Fibroblast of lung (primary cell): Measurements from ENCODE around the gene LMO3. TPM values are rescaled to one million over a fixed set of nuclear protein-coding genes. Genes with fewer than 3 reads are reported as not detected.
A peak's percentile ranks its signal among the peaks of the same experiment; 100 is the strongest.

Experiments
- DNase-seq, 2 donors: peaks; one replicate each; pipeline versions ENCODE4 v3.0.0 to v3.0.0-alpha.2; 2010; ENCODE audit warnings: low read depth in 2 of 2
- H2AFZ ChIP-seq: 2 replicates; pipeline ENCODE4 v1.5.1; 2012; ENCODE audit warnings: low read length, control low read depth, inconsistent platforms
- H3K27ac ChIP-seq: 2 replicates; pipeline ENCODE4 v1.5.1; 2011; ENCODE audit warnings: low read length, control low read depth; ENCODE audit not compliant: insufficient read depth
- H3K27me3 ChIP-seq: 2 replicates; pipeline ENCODE4 v1.5.1; 2011; ENCODE audit warnings: mild to moderate bottlenecking, low read length; ENCODE audit not compliant: control insufficient read depth, insufficient read depth
- H3K36me3 ChIP-seq: 2 replicates; pipeline ENCODE4 v1.5.1; 2011; ENCODE audit warnings: low read length; ENCODE audit not compliant: control insufficient read depth, insufficient read depth
- H3K4me1 ChIP-seq: 2 replicates; pipeline ENCODE4 v1.5.1; 2011; ENCODE audit warnings: low read length; ENCODE audit not compliant: control insufficient read depth, insufficient read depth; ENCODE audit errors: extremely low read depth
- H3K4me2 ChIP-seq: 2 replicates; pipeline ENCODE4 v1.5.1; 2011; ENCODE audit warnings: low read length, control low read depth; ENCODE audit not compliant: insufficient read depth; ENCODE audit errors: extremely low read depth
- H3K4me3 ChIP-seq, 4 experiments: fragments of 200-600 bp in 1 of 4; sonication (generic) in 1 of 4; replicated peaks in 1 of 4; 2 replicates each; pipeline ENCODE4 v1.5.1; 2011 to 2016; ENCODE audit warnings: low read length in 4 of 4, low read depth in 3 of 4, mild to moderate bottlenecking in 3 of 4, control low read depth in 2 of 4, inconsistent platforms in 1 of 4, mixed read lengths in 1 of 4; ENCODE audit not compliant: insufficient read depth in 1 of 4; ENCODE audit errors: control extremely low read depth in 1 of 4
- H3K79me2 ChIP-seq: 2 replicates; pipeline ENCODE4 v1.5.1; 2012; ENCODE audit warnings: mild to moderate bottlenecking, low read length, inconsistent platforms; ENCODE audit not compliant: control insufficient read depth, insufficient read depth
- H3K9ac ChIP-seq: 2 replicates; pipeline ENCODE4 v1.5.1; 2011; ENCODE audit warnings: mild to moderate bottlenecking, low read length, control low read depth; ENCODE audit not compliant: insufficient read depth
- H3K9me3 ChIP-seq: 2 replicates; pipeline ENCODE4 v1.5.1; 2012; ENCODE audit warnings: low read depth, low read length; ENCODE audit not compliant: control insufficient read depth, insufficient read depth
- H4K20me1 ChIP-seq: 2 replicates; pipeline ENCODE4 v1.5.1; 2011; ENCODE audit warnings: low read length; ENCODE audit not compliant: control insufficient read depth, insufficient read depth; ENCODE audit errors: extremely low read depth
- CTCF ChIP-seq, 2 donors: IDR thresholded peaks in 1 of 2; conservative IDR thresholded peaks in 1 of 2; 1 replicate in 1 of 2; 2 replicates in 1 of 2; pipeline ENCODE4 v1.5.1; 2011 to 2012; ENCODE audit warnings: low read length in 2 of 2, control low read depth in 1 of 2, inconsistent platforms in 1 of 2, low read depth in 1 of 2, mild to moderate bottlenecking in 1 of 2
- EZH2 ChIP-seq: IDR thresholded peaks from 2 replicates; pipeline ENCODE4 v1.5.1; 2012; ENCODE audit warnings: low read length, control low read depth, mild to moderate bottlenecking; ENCODE audit errors: missing control alignments
- polyA plus RNA-seq, 2 donors: library from polyadenylated mRNA; depleted of rRNA in 1 of 2; stranded (reverse) in 1 of 2; unstranded in 1 of 2; fragments of >200 nt; gene quantifications; 2 replicates each; pipeline ENCODE4 v1.2.1, GENCODE V29; 2011 to 2012; ENCODE audit warnings: missing spikeins in 1 of 2
- total RNA-seq: library from RNA; depleted of rRNA; stranded (reverse); fragments of >200 nt; gene quantifications from 2 replicates; pipeline ENCODE4 v1.2.1, GENCODE V29; 2014

Gene LMO3
- total and polyA plus RNA-seq, 2 donors (not counting 1 experiment from before 2014, with no cell fraction given), result 0.12 to 0.50 TPM

- peak in 1 of 2 donors; percentile 12 for DNase-seq
- Histone ChIP-seq H3K36me3 (no peaks in the 10 kb centered on the region), H4K20me1 (no peaks in the 10 kb centered on the region), H3K4me3 (peak overlapping the region in 2 of 4 experiments; percentile 49 to 52), H3K4me2 (no peak overlapping the region), H2AFZ (no peak overlapping the region), H3K79me2 (no peaks in the 10 kb centered on the region), H3K9ac (no peak overlapping the region), H3K9me3 (no peaks in the 10 kb centered on the region), H3K27me3 (peaks cover 3% of the 10 kb centered on the region), H3K27ac (no peak overlapping the region), H3K4me1 (no peaks in the 10 kb centered on the region)
- TF ChIP-seq EZH2, result no peak
- no peak for TF ChIP-seq CTCF (conservative IDR thresholded peaks at IDR 0.05 in 1 of 2, IDR thresholded peaks at IDR 0.05 in 1 of 2; ENCODE audit: low read depth in 1 of 2, low read length in 2 of 2)
Measured at GRCh38 chr12:16608946-16609539, 3.1 kb upstream of the LMO3 start.

- Histone ChIP-seq H4K20me1 (no peaks in the 10 kb centered on the region), H3K36me3 (no peaks in the 10 kb centered on the region), H3K9ac (no peak overlapping the region), H3K9me3 (no peaks in the 10 kb centered on the region), H3K79me2 (no peaks in the 10 kb centered on the region), H3K4me3 (no peak overlapping the region), H2AFZ (no peak overlapping the region), H3K27me3 (peaks cover 3% of the 10 kb centered on the region), H3K27ac (no peak overlapping the region), H3K4me2 (no peak overlapping the region), H3K4me1 (no peaks in the 10 kb centered on the region)
- DNase-seq, result no peak
- TF ChIP-seq EZH2 (no peak), CTCF (conservative IDR thresholded peaks at IDR 0.05 in 1 of 2, IDR thresholded peaks at IDR 0.05 in 1 of 2; ENCODE audit: low read depth in 1 of 2, low read length in 2 of 2) (no peak)
Measured at GRCh38 chr12:16607906-16608775, 2.2 kb upstream of the LMO3 start.

- no peak for DNase-seq
- no peaks in the 10 kb centered on the region for H3K36me3 ChIP-seq
- H3K4me2 ChIP-seq, result no peak overlapping the region
- H3K27ac ChIP-seq, result no peak overlapping the region
- no peaks in the 10 kb centered on the region for H3K4me1 ChIP-seq
- peak overlapping the region in 2 of 4 experiments; percentile 60 to 70 for H3K4me3 ChIP-seq
- no peak overlapping the region for H2AFZ ChIP-seq
- TF ChIP-seq CTCF (conservative IDR thresholded peaks at IDR 0.05 in 1 of 2, IDR thresholded peaks at IDR 0.05 in 1 of 2; ENCODE audit: low read depth in 1 of 2, low read length in 2 of 2) (no peak), EZH2 (no peak)
- peaks cover 3% of the 10 kb centered on the region for H3K27me3 ChIP-seq
- H3K9me3 ChIP-seq, result no peaks in the 10 kb centered on the region
- H3K9ac ChIP-seq, result no peak overlapping the region
- no peaks in the 10 kb centered on the region for H4K20me1 ChIP-seq
- H3K79me2 ChIP-seq, result no peaks in the 10 kb centered on the region
Measured at GRCh38 chr12:16606991-16607390, 1.0 kb upstream of the LMO3 start.
